ENCODE measurements around the gene ZNF285.

- TF ChIP-seq, protein P1, sequence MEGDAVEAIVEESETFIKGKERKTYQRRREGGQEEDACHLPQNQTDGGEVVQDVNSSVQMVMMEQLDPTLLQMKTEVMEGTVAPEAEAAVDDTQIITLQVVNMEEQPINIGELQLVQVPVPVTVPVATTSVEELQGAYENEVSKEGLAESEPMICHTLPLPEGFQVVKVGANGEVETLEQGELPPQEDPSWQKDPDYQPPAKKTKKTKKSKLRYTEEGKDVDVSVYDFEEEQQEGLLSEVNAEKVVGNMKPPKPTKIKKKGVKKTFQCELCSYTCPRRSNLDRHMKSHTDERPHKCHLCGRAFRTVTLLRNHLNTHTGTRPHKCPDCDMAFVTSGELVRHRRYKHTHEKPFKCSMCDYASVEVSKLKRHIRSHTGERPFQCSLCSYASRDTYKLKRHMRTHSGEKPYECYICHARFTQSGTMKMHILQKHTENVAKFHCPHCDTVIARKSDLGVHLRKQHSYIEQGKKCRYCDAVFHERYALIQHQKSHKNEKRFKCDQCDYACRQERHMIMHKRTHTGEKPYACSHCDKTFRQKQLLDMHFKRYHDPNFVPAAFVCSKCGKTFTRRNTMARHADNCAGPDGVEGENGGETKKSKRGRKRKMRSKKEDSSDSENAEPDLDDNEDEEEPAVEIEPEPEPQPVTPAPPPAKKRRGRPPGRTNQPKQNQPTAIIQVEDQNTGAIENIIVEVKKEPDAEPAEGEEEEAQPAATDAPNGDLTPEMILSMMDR (conservative IDR thresholded peaks at IDR 0.05 in 1 of 2, IDR thresholded peaks at IDR 0.05 in 1 of 2; ENCODE audit: extremely low read depth in 1 of 2, insufficient read depth in 1 of 2, low read depth in 1 of 2, low read length in 2 of 2) = no peak
- TF ChIP-seq EZH2 (IDR thresholded peaks at IDR 0.05; ENCODE audit: borderline replicate concordance, low read length) = no peak
Observed at GRCh38 chr19:44346556-44346955, 54.9 kb downstream of the ZNF285 start.

All from mammary epithelial cell (primary cell).